LNCaP clone FGC (cell line): ENCODE measurements around the gene CACNA2D1.

ENCODE experiments used
- DNase-seq: peaks from one replicate; pipeline ENCODE4 v3.0.0-alpha.2; 2011; ENCODE audit warnings: low read depth
- H3K4me3 ChIP-seq: 2 replicates; pipeline ENCODE4 v1.5.1; 2011; ENCODE audit warnings: mild to moderate bottlenecking, low read depth, low read length, control low read depth
- CTCF ChIP-seq: IDR thresholded peaks from 2 replicates; pipeline ENCODE4 v1.5.1; 2012; ENCODE audit warnings: mild to moderate bottlenecking; ENCODE audit not compliant: control insufficient read depth, insufficient read depth; ENCODE audit errors: extremely low read depth

The CACNA2D1 gene

DNA sequence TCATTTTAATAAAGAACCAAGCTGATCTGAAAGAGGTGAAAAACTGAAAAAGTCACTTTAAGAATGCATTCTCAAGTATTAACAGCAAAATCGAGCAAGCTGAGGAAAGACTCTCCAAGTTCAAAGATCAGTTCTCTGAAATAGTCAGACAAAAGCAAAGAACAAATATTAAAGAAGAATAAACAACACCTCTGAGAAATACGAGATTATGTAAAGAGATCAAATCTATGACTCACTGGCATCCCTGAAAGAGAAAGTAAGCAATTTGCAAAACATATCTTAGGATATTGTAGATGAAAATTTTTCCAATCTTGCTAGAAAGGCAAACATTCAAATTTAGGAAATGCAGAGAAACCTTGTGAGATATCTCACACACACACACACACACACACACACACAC, 535.4 kb downstream of the CACNA2D1 start:
- H3K4me3 ChIP-seq, result no peak overlapping the region
- no peak for DNase-seq
- no peak for TF ChIP-seq CTCF

DNA sequence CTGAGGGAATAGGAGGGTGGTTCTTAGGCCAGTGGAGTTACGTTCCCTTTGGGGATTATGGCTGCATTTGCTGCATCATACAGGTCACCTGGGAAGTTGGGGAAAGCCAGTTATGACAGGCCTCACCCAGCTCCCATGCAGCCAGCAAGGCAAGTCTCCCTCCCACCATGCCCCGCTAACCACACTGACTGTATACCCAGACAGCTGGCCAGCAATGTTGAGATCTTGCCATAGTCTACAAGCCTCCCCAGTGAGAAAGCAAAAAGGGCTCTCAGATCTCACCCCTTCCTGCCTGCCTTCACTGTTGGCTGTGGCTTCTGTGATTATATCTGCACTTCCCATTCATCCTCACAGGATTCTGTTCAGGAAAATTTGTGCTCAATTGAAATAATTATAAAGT, 540.5 kb downstream of the CACNA2D1 start:
- H3K4me3 ChIP-seq, result no peak overlapping the region
- DNase-seq, result no peak
- TF ChIP-seq CTCF, result no peak

DNA sequence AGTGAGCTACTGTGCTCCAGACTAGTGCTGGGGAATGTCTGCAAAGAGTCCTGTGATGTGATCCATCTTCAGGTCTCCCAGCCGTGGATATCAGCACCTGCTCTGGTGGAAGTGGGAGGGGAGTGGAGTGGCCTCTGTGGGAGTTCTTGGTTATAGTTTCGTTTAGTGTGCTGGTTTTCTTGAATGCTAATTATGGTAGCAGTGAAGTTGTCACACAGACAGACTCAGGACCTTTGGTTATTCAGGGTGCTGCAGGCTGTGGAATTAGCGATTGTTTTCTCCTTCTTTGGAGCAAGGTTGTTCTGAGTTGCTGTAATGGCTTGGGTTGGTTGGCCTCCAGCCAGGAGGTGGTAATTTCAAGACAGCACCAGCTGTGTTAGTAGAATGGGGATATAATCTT, 541.0 kb downstream of the CACNA2D1 start:
- no peak overlapping the region for H3K4me3 ChIP-seq
- DNase-seq, result no peak
- TF ChIP-seq CTCF, result no peak
